Breast epithelium (tissue), 3 donors: Measurements from ENCODE around the gene SENP6.
"Not testable (repeated sequence)": the region's sequence is repeated elsewhere in the genome, so short reads cannot be mapped to it uniquely, and the experiment has no call there.

ENCODE experiments used
- CTCF ChIP-seq, 3 donors: fragments of 450-650 bp; IDR thresholded peaks; one replicate each; pipeline ENCODE4 v1.5.1; 2016 to 2017; ENCODE audit warnings: antibody characterized with exemption in 3 of 3, mild to moderate bottlenecking in 3 of 3, moderate library complexity in 3 of 3
- POLR2A ChIP-seq: fragments of 450-650 bp; IDR thresholded peaks from one replicate; pipeline ENCODE4 v1.6.1; 2016; ENCODE audit warnings: antibody characterized with exemption, mild to moderate bottlenecking, moderate library complexity
- POLR2AphosphoS5 ChIP-seq, 3 donors: sonication (generic); formaldehyde crosslinking; IDR thresholded peaks; one replicate each; pipeline ENCODE4 v1.6.1; 2017; ENCODE audit warnings: antibody characterized with exemption in 3 of 3

DNA sequence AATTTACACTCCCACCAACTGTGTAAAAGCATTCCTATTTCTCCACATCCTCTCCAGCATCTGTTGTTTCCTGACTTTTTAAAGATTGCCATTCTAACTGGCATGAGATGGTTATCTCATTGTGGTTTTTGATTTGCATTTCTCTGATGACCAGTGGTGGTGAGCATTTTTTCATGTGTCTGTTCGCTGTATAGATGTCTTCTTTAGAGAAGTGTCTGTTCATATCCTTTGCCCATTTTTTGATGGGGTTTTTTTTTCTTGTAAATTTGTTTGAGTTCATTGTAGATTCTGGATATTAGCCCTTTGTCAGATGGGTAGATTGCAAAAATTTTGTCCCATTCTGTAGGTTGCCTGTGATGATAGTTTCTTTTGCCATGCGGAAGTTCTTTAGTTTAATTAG is 81.3 kb downstream of the SENP6 start:
- not testable (repeated sequence) for TF ChIP-seq CTCF (IDR thresholded peaks at IDR 0.05); POLR2A; POLR2AphosphoS5 (IDR thresholded peaks at IDR 0.05)
